GM13976 (cell line): ENCODE data around the gene CDK4.

ENCODE experiments used
- DNase-seq: peaks from one replicate; pipeline ENCODE4 v3.0.0; 2012; ENCODE audit warnings: low spot score
- CTCF ChIP-seq: IDR thresholded peaks from 2 replicates; pipeline ENCODE4 v1.5.1; 2012; ENCODE audit warnings: borderline replicate concordance, mild to moderate bottlenecking; ENCODE audit not compliant: insufficient read depth; ENCODE audit errors: extremely low read depth, missing control alignments, control extremely low read depth
- in situ Hi-C: fragments of 300-500 bp; cut with MboI; formaldehyde crosslinking; loops from one replicate; pipeline ENCODE4 v1.12.0; 2022; ENCODE audit warnings: low sequenced_read_pairs, mixed read lengths, inconsistent platforms; ENCODE audit not compliant: unreplicated experiment

Gene CDK4

GRCh38 chr12:57751788-57752667 lies at the start of gene CDK4:
CDK4 (minus strand) TSS chr12:57752310; CDS start chr12:57751717, 593 bp downstream.
- DNase-seq = peak; percentile 98
- in situ Hi-C loops = no loop called here
- no peak for TF ChIP-seq CTCF

- DNase-seq = no peak
- TF ChIP-seq CTCF = no peak
- in situ Hi-C loops = no loop called here
These were observed 48.9 kb upstream of the CDK4 start for GRCh38 chr12:57800965-57801364.

GRCh38 chr12:57797933-57798332 lies 45.8 kb upstream of the CDK4 start:
- TF ChIP-seq CTCF = no peak
- no peak for DNase-seq
- in situ Hi-C loops = no loop called here

GRCh38 chr12:57796996-57797395 lies 44.9 kb upstream of the CDK4 start:
- no peak for TF ChIP-seq CTCF
- DNase-seq = no peak
- in situ Hi-C loops = no loop called here

GRCh38 chr12:57795354-57795753 lies 43.2 kb upstream of the CDK4 start:
- in situ Hi-C loops = no loop called here
- no peak for DNase-seq
- TF ChIP-seq CTCF = no peak

- no peak for TF ChIP-seq CTCF
- no peak for DNase-seq
- in situ Hi-C loops = no loop called here
These were observed 41.8 kb upstream of the CDK4 start for GRCh38 chr12:57793920-57794319.

GRCh38 chr12:57783861-57784260 lies 31.8 kb upstream of the CDK4 start:
- no peak for DNase-seq
- in situ Hi-C loops = no loop called here

More at GRCh38 chr12:57783861-57784260, 31.8 kb upstream of the CDK4 start:
- no peak for TF ChIP-seq CTCF
